Breast epithelium (tissue), 4 donors: ENCODE data around the gene BRD3. TPM values are rescaled to one million over a fixed set of nuclear protein-coding genes. Genes with fewer than 3 reads are reported as not detected.

Source experiments
- DNase-seq, 2 donors: peaks; one replicate each; pipeline ENCODE4 v3.0.0-alpha.2; 2019; ENCODE audit warnings: low spot score in 2 of 2
- H3K27ac ChIP-seq, 2 donors: fragments of 200-600 bp; sonication (generic) in 1 of 2; one replicate each; pipeline ENCODE4 v1.5.1; 2016 to 2019; ENCODE audit warnings: mild to moderate bottlenecking in 1 of 2
- H3K27me3 ChIP-seq, 2 donors: fragments of 200-600 bp; sonication (generic) in 1 of 2; one replicate each; pipeline versions ENCODE4 v1.5.1 to v1.6.0; 2017 to 2019; ENCODE audit warnings: control low read depth in 1 of 2, mild to moderate bottlenecking in 1 of 2
- H3K36me3 ChIP-seq: fragments of 200-600 bp; one replicate; pipeline ENCODE4 v1.5.1; 2019
- H3K4me1 ChIP-seq, 2 donors: fragments of 200-600 bp; sonication (generic); one replicate each; pipeline ENCODE4 v1.5.1; 2016 to 2019; ENCODE audit warnings: control low read depth in 1 of 2
- H3K4me3 ChIP-seq, 3 donors: fragments of 200-600 bp; sonication (generic); 1 replicate in 2 of 3; 2 replicates in 1 of 3; pipeline ENCODE4 v1.5.1; 2016 to 2019; ENCODE audit warnings: mild to moderate bottlenecking in 3 of 3, moderate library complexity in 2 of 3
- H3K9me3 ChIP-seq, 2 donors: fragments of 200-600 bp; sonication (generic) in 1 of 2; one replicate each; pipeline ENCODE4 v1.5.1; 2016 to 2019; ENCODE audit warnings: control low read depth in 1 of 2
- POLR2A ChIP-seq: fragments of 450-650 bp; IDR thresholded peaks from one replicate; pipeline ENCODE4 v1.6.1; 2016; ENCODE audit warnings: antibody characterized with exemption, mild to moderate bottlenecking, moderate library complexity
- POLR2AphosphoS5 ChIP-seq, 3 donors: sonication (generic); formaldehyde crosslinking; IDR thresholded peaks; one replicate each; pipeline ENCODE4 v1.6.1; 2017; ENCODE audit warnings: antibody characterized with exemption in 3 of 3
- intact Hi-C: fragments of 100-400 bp; cut with DNase I; formaldehyde crosslinking; loops from one replicate; pipeline ENCODE4 v1.15.1; 2023; ENCODE audit warnings: low total_unique reads
- total RNA-seq, 3 donors: library from RNA; depleted of rRNA; stranded (reverse); fragments of >200 nt; gene quantifications; one replicate each; pipeline ENCODE4 v1.1.0, GENCODE V29; 2016
- TF ChIP-seq, protein P1 (sequence below), 3 donors: fragments of 450-650 bp; IDR thresholded peaks; one replicate each; pipeline ENCODE4 v1.5.1; 2016 to 2017; ENCODE audit warnings: antibody characterized with exemption in 3 of 3, mild to moderate bottlenecking in 3 of 3, moderate library complexity in 3 of 3

Gene BRD3
- total RNA-seq, 3 donors from 2014 or later, result 21.6 to 26.2 (median 24.6) TPM

DNA sequence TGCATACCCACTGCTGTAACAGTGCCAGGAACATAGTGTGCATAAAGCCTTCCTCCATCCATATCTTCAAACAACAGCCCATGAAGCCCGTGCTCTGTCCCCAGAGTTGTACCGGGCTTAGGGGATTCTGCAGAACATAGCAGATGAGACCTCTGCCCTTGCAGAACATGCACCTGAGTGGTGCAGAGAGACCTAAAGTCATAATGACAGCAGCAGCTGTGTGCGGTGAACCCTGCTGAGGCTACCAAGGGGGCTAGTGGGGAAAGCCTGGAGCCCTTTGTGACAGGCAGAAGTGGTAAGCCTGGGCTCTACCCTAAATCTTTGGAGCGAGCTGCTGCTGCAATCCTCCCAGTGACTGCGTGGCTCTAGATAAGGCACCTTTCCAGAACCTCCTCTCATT lies 32.2 kb upstream of the BRD3 start:
- H3K4me3 ChIP-seq, result no peak overlapping the region
- no peaks in the 10 kb centered on the region for H3K36me3 ChIP-seq
- H3K27me3 ChIP-seq, result no peaks in the 10 kb centered on the region
- no peaks in the 10 kb centered on the region for H3K4me1 ChIP-seq
- TF ChIP-seq POLR2A, result no peak
- TF ChIP-seq, protein P1, sequence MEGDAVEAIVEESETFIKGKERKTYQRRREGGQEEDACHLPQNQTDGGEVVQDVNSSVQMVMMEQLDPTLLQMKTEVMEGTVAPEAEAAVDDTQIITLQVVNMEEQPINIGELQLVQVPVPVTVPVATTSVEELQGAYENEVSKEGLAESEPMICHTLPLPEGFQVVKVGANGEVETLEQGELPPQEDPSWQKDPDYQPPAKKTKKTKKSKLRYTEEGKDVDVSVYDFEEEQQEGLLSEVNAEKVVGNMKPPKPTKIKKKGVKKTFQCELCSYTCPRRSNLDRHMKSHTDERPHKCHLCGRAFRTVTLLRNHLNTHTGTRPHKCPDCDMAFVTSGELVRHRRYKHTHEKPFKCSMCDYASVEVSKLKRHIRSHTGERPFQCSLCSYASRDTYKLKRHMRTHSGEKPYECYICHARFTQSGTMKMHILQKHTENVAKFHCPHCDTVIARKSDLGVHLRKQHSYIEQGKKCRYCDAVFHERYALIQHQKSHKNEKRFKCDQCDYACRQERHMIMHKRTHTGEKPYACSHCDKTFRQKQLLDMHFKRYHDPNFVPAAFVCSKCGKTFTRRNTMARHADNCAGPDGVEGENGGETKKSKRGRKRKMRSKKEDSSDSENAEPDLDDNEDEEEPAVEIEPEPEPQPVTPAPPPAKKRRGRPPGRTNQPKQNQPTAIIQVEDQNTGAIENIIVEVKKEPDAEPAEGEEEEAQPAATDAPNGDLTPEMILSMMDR (IDR thresholded peaks at IDR 0.05), result no peak
- no peak for TF ChIP-seq POLR2AphosphoS5 (IDR thresholded peaks at IDR 0.05)
- DNase-seq, result no peak
- H3K9me3 ChIP-seq, result no peaks in the 10 kb centered on the region
- intact Hi-C loops, result no loop called here
- H3K27ac ChIP-seq, result no peak overlapping the region

DNA sequence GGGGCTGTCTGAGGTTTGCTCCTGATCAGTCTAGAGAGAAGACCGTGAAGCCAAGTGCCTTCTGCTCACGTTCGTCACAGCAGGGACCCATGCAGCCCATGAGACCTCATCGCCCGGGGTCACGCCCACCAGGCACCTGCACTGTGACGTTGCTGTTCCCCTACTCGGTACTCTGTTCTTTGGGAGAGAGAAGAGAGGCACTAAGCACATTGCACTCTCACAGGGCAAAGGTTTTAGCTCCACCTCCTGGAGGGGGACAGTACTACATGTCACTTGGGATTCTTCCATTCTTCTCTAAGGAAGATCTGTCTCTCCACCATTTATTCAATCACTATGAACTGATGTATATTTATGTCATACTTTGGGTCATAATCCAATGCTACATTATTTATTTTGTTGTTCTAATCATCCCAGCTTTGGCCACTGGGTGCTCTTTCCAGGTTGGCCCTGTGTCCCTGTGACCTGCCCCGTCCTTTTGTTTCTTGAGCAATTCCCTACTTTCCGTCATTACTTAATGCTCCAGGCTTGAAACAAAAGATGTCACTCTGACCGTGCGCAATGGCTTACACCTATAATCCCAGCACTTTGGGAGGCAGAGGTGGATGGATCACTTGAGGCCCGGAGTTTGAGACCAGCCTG lies 31.4 kb upstream of the BRD3 start:
- Histone ChIP-seq H3K27me3 (no peaks in the 10 kb centered on the region), H3K9me3 (no peaks in the 10 kb centered on the region), H3K36me3 (no peaks in the 10 kb centered on the region), H3K4me3 (no peak overlapping the region), H3K4me1 (no peaks in the 10 kb centered on the region), H3K27ac (no peak overlapping the region)
- intact Hi-C loops, result no loop called here
- TF ChIP-seq POLR2AphosphoS5 (IDR thresholded peaks at IDR 0.05) (no peak), POLR2A (no peak)
- TF ChIP-seq, protein P1 (IDR thresholded peaks at IDR 0.05), result peak; percentile 29 to 63 (median 57)
- DNase-seq, result no peak

DNA sequence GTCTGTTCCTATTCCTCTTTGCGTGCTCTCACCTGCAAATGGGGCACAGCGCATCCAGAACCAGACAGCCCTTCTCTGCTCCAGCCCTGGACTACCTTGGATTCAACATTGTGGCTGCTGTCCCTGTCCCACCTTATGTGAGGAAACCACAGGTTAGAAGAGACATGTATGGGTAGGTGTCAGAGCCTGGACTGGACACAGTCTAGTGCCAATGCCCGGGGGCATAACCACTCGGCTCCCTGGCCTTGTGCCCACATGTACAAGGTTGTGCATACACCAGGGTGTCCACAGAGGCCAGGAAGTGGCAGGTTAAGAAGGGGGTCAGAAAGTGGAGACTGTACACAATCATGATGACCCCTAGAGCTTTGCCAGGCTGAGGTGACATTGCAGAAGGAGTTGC lies 22.1 kb upstream of the BRD3 start:
- no peaks in the 10 kb centered on the region for H3K4me1 ChIP-seq

DNA sequence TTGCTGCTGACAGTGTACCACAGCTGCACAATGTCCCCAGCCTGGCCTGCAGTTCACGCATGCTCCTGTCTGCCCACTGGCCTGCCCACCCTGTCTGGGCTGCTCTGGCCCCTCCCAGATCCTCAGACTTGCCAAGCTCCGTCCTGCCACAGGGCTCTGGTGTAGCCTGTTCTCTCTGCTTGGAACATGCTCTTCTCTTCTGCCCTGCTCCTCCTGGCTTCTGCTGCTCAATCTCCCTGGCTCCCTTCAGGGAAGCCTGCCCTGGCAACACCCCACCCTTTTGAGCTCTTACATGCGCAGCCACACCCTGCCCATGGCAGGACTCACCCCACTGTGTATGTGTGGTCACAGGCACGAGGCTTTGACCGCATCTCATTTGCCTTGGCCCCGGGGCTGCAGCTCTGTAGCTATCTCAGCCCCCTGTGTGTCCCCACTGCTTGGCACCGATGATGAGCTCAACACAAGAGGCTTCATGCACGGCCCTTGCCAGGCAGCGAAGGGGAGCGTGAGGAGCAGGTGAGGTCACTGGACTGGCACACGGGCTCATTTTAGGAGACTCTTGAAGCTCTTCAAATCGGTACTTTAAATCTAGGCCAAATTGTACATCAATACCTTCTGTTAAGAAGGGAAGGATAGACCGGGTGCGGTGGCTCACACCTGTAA lies 20.4 kb upstream of the BRD3 start:
- TF ChIP-seq, protein P1 (IDR thresholded peaks at IDR 0.05), result no peak
- TF ChIP-seq POLR2A (no peak), POLR2AphosphoS5 (IDR thresholded peaks at IDR 0.05) (no peak)

More for the DNA sequence above, 22.1 kb upstream of the BRD3 start:
- intact Hi-C loops, result loop anchor here (5.0 kb wide), 1 partner anchor 883 kb away; the partner anchor contains the start of gene OBP2B
- peak in 1 of 2 donors; percentile 63 for DNase-seq
- Histone ChIP-seq H3K27me3 (no peaks in the 10 kb centered on the region), H3K27ac (no peak overlapping the region), H3K36me3 (no peaks in the 10 kb centered on the region), H3K4me3 (no peak overlapping the region), H3K9me3 (no peaks in the 10 kb centered on the region)
- TF ChIP-seq POLR2AphosphoS5 (IDR thresholded peaks at IDR 0.05) (no peak), POLR2A (no peak)
- TF ChIP-seq, protein P1 (IDR thresholded peaks at IDR 0.05), result no peak

DNA sequence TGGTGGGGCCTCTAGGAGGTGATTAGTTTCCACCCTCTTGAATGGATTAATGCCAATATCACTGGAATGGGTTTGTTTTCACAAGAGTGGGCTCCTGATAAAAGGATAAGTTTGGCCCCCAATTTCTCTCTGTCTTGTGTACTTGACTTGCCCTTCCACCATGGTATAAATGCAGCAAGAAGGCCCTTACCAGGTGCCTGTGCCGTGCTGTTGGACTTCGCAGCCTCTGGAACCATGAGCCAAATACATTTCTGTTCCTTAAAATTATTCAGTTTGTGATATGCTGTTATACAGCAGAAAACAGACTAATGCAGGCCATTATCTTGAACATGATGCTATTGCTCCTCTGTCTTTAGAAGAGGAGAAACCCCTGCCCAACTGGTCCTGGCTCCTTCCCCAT lies 17.8 kb upstream of the BRD3 start:
- DNase-seq, result no peak
- Histone ChIP-seq H3K27me3 (no peaks in the 10 kb centered on the region), H3K4me1 (no peaks in the 10 kb centered on the region), H3K4me3 (no peak overlapping the region), H3K36me3 (no peaks in the 10 kb centered on the region), H3K9me3 (no peaks in the 10 kb centered on the region), H3K27ac (no peak overlapping the region)
- TF ChIP-seq POLR2A (no peak), POLR2AphosphoS5 (IDR thresholded peaks at IDR 0.05) (no peak)
- TF ChIP-seq, protein P1 (IDR thresholded peaks at IDR 0.05), result no peak
- intact Hi-C loops, result loop anchor here (5.0 kb wide), 1 partner anchor 878 kb away; the partner anchor contains the start of gene OBP2B

More for the DNA sequence above, 20.4 kb upstream of the BRD3 start:
- H3K27me3 ChIP-seq, result no peaks in the 10 kb centered on the region
- H3K4me3 ChIP-seq, result no peak overlapping the region
- intact Hi-C loops, result loop anchor here (5.0 kb wide), 1 partner anchor 881 kb away; the partner anchor contains the start of gene OBP2B
- H3K4me1 ChIP-seq, result no peaks in the 10 kb centered on the region
- no peak for DNase-seq
- H3K27ac ChIP-seq, result no peak overlapping the region
- H3K9me3 ChIP-seq, result no peaks in the 10 kb centered on the region
- no peaks in the 10 kb centered on the region for H3K36me3 ChIP-seq
